ENCODE results near the gene HOXD1. TPM values are rescaled to one million over a fixed set of nuclear protein-coding genes. Genes with fewer than 3 reads are reported as not detected.

HOXD1 gene
- total RNA-seq, 1 experiment from 2014 or later, result not detected

GRCh38 chr2:176213406-176213805 lies 24.9 kb downstream of the HOXD1 start:
- H3K14ac ChIP-seq (ENCODE audit: insufficient read depth, low read length), result no peak overlapping the region
- no peaks in the 10 kb centered on the region for H3K4me1 Mint-ChIP-seq
- no peak overlapping the region for H2BK120ac ChIP-seq (ENCODE audit: low read depth, low read length, poor library complexity, severe bottlenecking)
- H3K23me2 ChIP-seq (ENCODE audit: insufficient read length, low read depth, low read length, poor library complexity, severe bottlenecking), result no peaks in the 10 kb centered on the region
- no peak for TF ChIP-seq CTCF (conservative IDR thresholded peaks at IDR 0.05)
- no peak overlapping the region for H2BK5ac ChIP-seq (ENCODE audit: insufficient read length, low read length)
- H3K27ac Mint-ChIP-seq, result no peak overlapping the region
- no peak overlapping the region for H4K5ac ChIP-seq (ENCODE audit: insufficient read length, low read depth, low read length)
- H3K23ac ChIP-seq (ENCODE audit: insufficient read length, low read depth, low read length), result no peak overlapping the region
- H3K27ac ChIP-seq (ENCODE audit: insufficient read length, low read depth, low read length), result no peak overlapping the region
- H4K20me1 ChIP-seq (ENCODE audit: control insufficient read depth, insufficient read depth, insufficient read length), result no peaks in the 10 kb centered on the region
- H2BK12ac ChIP-seq (ENCODE audit: insufficient read length, low read depth, low read length), result no peak overlapping the region
- H3K27me3 ChIP-seq (ENCODE audit: insufficient read depth, low read length), result no peaks in the 10 kb centered on the region
- no peak overlapping the region for H4K8ac ChIP-seq (replicated peaks; ENCODE audit: insufficient read length, low read depth, low read length)
- H2AK5ac ChIP-seq (ENCODE audit: insufficient read length, low read length), result no peak overlapping the region
- no CpG with 5 or more reads among the region's 1 CpG for WGBS (ENCODE audit: extremely low coverage, insufficient read length, low lambda C conversion rate)
- H3K56ac ChIP-seq (ENCODE audit: insufficient read length, low read depth, low read length), result no peak overlapping the region
- no peak overlapping the region for H3K4ac ChIP-seq (ENCODE audit: low read depth, low read length)
- H2BK20ac ChIP-seq (ENCODE audit: low read depth, low read length, poor library complexity, severe bottlenecking), result no peak overlapping the region
- H2BK15ac ChIP-seq (ENCODE audit: low read depth, low read length), result no peak overlapping the region
- no peaks in the 10 kb centered on the region for H3K4me1 ChIP-seq (ENCODE audit: insufficient read depth, low read length)
- no peak for DNase-seq
- peaks cover 7% of the 10 kb centered on the region for H3K27me3 Mint-ChIP-seq (ENCODE audit: low read depth)
- no peak overlapping the region for H3K9ac ChIP-seq (ENCODE audit: extremely low read depth, insufficient read length, low read length)
- H3K79me1 ChIP-seq (ENCODE audit: insufficient read depth, low read depth, low read length, poor library complexity, severe bottlenecking), result no peaks in the 10 kb centered on the region
- no peak overlapping the region for H3K4me3 Mint-ChIP-seq
- no peak overlapping the region for H3T11ph ChIP-seq (ENCODE audit: low read length)
- H4K91ac ChIP-seq (ENCODE audit: insufficient read length, low read depth, low read length), result no peak overlapping the region
- H3K79me2 ChIP-seq (ENCODE audit: insufficient read depth, low read length), result no peaks in the 10 kb centered on the region
- no peak overlapping the region for H3K18ac ChIP-seq (ENCODE audit: insufficient read length, low read depth, low read length)
- H2AFZ ChIP-seq (ENCODE audit: low read length), result no peak overlapping the region
- no peaks in the 10 kb centered on the region for H3K9me3 ChIP-seq (ENCODE audit: control insufficient read depth, low read depth, low read length)
- H3K4me2 ChIP-seq (ENCODE audit: insufficient read depth, insufficient read length, low read length), result no peak overlapping the region
- H3K9me3 Mint-ChIP-seq, result no peaks in the 10 kb centered on the region; a peak in 1 of 5 replicates
- no peaks in the 10 kb centered on the region; a peak in 1 of 7 replicates for H3K36me3 Mint-ChIP-seq (ENCODE audit: insufficient read depth in 1 of 3, low read depth in 3 of 3)
